Body of pancreas (tissue), 4 donors: ENCODE data around the gene CCDC93.

ENCODE experiments used
- POLR2A ChIP-seq, 3 donors: fragments of 450-650 bp; IDR thresholded peaks; one replicate each; pipeline ENCODE4 v1.6.1; 2016; ENCODE audit warnings: antibody characterized with exemption in 3 of 3, mild to moderate bottlenecking in 2 of 3
- TF ChIP-seq, protein P1 (sequence below), 7 experiments: fragments of 450-650 bp in 4 of 7; fragments of 200-600 bp in 3 of 7; sonication (generic) in 3 of 7; IDR thresholded peaks; one replicate each; pipeline ENCODE4 v1.5.1; 2016 to 2019; ENCODE audit warnings: antibody characterized with exemption in 7 of 7

DNA sequence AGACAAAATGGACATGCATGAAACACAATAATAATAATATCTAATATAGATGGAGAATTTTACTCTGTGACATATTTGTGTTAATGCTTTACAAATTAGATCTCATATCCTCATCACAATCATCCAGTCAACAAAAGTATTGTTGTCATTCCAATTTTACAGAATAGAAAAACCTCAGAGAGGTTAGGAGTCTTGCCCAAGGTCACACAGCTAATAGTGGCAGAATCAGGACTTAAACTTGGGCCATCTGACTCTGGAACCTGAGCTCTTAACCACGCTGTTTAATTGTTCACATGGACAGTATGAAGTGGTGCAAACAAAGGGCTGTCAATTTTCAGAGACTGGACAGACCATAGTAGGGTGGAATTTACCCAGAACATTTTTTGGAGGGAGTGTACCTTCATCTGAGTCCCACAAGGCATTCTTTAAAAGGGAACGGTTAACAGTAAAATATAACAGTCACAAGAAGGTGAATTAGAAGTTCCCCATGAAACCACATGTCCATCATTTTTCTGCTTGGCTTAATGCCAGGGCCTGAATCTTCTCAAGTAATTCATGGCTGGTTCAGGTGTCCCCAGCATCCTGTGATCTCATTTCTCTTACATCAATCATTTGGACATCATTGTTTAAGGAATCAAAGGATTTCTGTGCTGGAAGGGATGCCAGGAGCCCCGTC is 35.4 kb upstream of the CCDC93 start:
- TF ChIP-seq, protein P1, sequence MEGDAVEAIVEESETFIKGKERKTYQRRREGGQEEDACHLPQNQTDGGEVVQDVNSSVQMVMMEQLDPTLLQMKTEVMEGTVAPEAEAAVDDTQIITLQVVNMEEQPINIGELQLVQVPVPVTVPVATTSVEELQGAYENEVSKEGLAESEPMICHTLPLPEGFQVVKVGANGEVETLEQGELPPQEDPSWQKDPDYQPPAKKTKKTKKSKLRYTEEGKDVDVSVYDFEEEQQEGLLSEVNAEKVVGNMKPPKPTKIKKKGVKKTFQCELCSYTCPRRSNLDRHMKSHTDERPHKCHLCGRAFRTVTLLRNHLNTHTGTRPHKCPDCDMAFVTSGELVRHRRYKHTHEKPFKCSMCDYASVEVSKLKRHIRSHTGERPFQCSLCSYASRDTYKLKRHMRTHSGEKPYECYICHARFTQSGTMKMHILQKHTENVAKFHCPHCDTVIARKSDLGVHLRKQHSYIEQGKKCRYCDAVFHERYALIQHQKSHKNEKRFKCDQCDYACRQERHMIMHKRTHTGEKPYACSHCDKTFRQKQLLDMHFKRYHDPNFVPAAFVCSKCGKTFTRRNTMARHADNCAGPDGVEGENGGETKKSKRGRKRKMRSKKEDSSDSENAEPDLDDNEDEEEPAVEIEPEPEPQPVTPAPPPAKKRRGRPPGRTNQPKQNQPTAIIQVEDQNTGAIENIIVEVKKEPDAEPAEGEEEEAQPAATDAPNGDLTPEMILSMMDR (IDR thresholded peaks at IDR 0.05) = no peak
- TF ChIP-seq POLR2A (IDR thresholded peaks at IDR 0.05) = no peak
